HepG2 (cell line): ENCODE measurements around the gene SERPINA3. TPM values are rescaled to one million over a fixed set of nuclear protein-coding genes. Genes with fewer than 3 reads are reported as not detected.
A peak's percentile ranks its signal among the peaks of the same experiment; 100 is the strongest.

Experiments
- NFE2L1 ChIP-seq: sonication (generic); formaldehyde crosslinking; IDR thresholded peaks from 2 replicates; pipeline ENCODE4 v1.4.0; 2020; ENCODE audit warnings: missing genetic modification reagents, mild to moderate bottlenecking, borderline replicate concordance
- SP5 ChIP-seq: IDR thresholded peaks from 2 replicates; pipeline ENCODE4 v1.6.1; 2016; ENCODE audit warnings: low read depth, borderline replicate concordance
- ZBTB20 ChIP-seq: sonication (generic); formaldehyde crosslinking; IDR thresholded peaks from 2 replicates; pipeline ENCODE4 v1.8.1; 2023; ENCODE audit warnings: missing genetic modification reagents, low read depth, mild to moderate bottlenecking, borderline replicate concordance
- ZBTB7B ChIP-seq: sonication (generic); formaldehyde crosslinking; IDR thresholded peaks from 2 replicates; pipeline ENCODE4 v1.4.0; 2020; ENCODE audit warnings: missing genetic modification reagents
- ZEB1 ChIP-seq: IDR thresholded peaks from 2 replicates; pipeline ENCODE4 v1.6.1; 2012; ENCODE audit warnings: mild to moderate bottlenecking, low read depth, inconsistent platforms; ENCODE audit not compliant: insufficient replicate concordance
- ZNF83 ChIP-seq: sonication (generic); formaldehyde crosslinking; IDR thresholded peaks from 2 replicates; pipeline ENCODE4 v1.4.0; 2020; ENCODE audit warnings: missing genetic modification reagents, mild to moderate bottlenecking, borderline replicate concordance
- ZNF879 ChIP-seq: sonication (generic); formaldehyde crosslinking; IDR thresholded peaks from 2 replicates; pipeline ENCODE4 v1.8.1; 2023; ENCODE audit warnings: missing genetic modification reagents
- polyA plus RNA-seq, 8 experiments: library from polyadenylated mRNA; depleted of rRNA in 3 of 8; stranded (reverse) in 7 of 8; unstranded in 1 of 8; fragments of >200 nt; fragmentation: Illumina TruSeq in 4 of 8; extraction: Trizol in 4 of 8; gene quantifications; 2 replicates each; pipeline versions ENCODE4 v1.2.1 to v1.2.3, GENCODE V29; 2011 to 2016; ENCODE audit warnings: low read depth in 4 of 8, missing spikeins in 1 of 8, mixed read lengths in 1 of 8; ENCODE audit not compliant: insufficient read depth in 1 of 8
- total RNA-seq, 5 experiments: library from RNA; depleted of rRNA; stranded (reverse); fragments of >200 nt; fragmentation: Illumina TruSeq; extraction: Trizol; gene quantifications; 2 replicates each; pipeline ENCODE4 v1.2.3, GENCODE V29; 2016; ENCODE audit warnings: low read depth in 1 of 5
- TF ChIP-seq, protein P1 (sequence below): sonication (generic); formaldehyde crosslinking; IDR thresholded peaks from 2 replicates; pipeline ENCODE4 v1.4.0; 2020; ENCODE audit warnings: missing genetic modification reagents
- TF ChIP-seq, protein P2 (sequence below): sonication (generic); formaldehyde crosslinking; IDR thresholded peaks from 2 replicates; pipeline ENCODE4 v1.9.0; 2021; ENCODE audit warnings: missing genetic modification reagents, borderline replicate concordance
- TF ChIP-seq, protein P3 (sequence below): sonication (generic); formaldehyde crosslinking; IDR thresholded peaks from 2 replicates; pipeline ENCODE4 v1.4.0; 2020; ENCODE audit warnings: mild to moderate bottlenecking, missing genetic modification reagents
- TF ChIP-seq, protein P4 (sequence below): sonication (generic); formaldehyde crosslinking; IDR thresholded peaks from 2 replicates; pipeline ENCODE4 v1.4.0; 2020; ENCODE audit warnings: missing genetic modification reagents
- TF ChIP-seq, protein P5 (sequence below): sonication (generic); formaldehyde crosslinking; IDR thresholded peaks from 2 replicates; pipeline ENCODE4 v1.4.0; 2020; ENCODE audit warnings: mild to moderate bottlenecking, missing genetic modification reagents
- TF ChIP-seq, protein P6 (sequence below): sonication (generic); formaldehyde crosslinking; IDR thresholded peaks from 2 replicates; pipeline ENCODE4 v1.5.0; 2020; ENCODE audit warnings: mild to moderate bottlenecking, missing genetic modification reagents

SERPINA3 gene
- total and polyA plus RNA-seq, 2 of the 13 experiments (the other 11 are each of a cell fraction or from before 2014, with no cell fraction given), result 825 to 2,200 TPM

DNA sequence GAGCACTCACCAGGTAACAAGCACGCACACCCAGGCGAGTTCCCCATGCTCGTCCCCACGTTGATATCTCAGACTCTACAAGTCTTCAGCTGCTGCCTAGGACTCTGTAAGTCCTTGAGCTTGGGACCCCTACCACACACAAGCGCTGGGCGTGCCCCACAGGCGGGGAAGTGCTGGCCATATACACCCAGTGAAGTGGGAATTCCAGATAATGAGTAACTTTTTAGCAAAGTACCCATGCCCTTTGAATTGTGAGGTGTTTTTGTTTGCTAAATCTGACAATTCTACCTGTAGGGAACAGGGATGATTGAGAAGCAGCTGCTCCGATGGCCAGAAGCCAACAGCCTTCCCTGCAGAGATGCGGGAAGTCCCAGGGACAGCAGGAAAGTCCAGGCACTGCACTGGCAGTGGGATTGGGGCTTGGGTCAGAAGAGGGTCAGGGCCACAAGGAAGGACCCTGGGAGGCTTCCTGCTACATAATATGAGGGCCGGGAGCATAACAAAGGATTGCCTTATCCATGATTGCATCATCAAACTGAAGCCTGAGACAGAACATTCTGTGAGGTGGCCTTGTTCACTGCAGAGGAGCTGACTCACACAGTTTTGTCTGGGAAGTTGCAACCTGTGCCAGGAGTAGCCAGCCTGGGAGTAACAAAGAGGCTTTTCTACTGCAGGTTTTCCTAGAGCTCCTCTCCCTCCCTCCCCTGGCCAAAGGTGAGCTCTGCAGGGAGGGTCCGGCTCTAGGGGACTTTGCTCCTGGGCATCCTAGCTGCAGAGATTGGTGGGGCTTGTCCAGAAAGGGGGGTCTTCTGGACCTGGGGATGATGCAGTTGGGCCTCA, 13.2 kb upstream of the SERPINA3 start (continued):
- TF ChIP-seq, protein P1, sequence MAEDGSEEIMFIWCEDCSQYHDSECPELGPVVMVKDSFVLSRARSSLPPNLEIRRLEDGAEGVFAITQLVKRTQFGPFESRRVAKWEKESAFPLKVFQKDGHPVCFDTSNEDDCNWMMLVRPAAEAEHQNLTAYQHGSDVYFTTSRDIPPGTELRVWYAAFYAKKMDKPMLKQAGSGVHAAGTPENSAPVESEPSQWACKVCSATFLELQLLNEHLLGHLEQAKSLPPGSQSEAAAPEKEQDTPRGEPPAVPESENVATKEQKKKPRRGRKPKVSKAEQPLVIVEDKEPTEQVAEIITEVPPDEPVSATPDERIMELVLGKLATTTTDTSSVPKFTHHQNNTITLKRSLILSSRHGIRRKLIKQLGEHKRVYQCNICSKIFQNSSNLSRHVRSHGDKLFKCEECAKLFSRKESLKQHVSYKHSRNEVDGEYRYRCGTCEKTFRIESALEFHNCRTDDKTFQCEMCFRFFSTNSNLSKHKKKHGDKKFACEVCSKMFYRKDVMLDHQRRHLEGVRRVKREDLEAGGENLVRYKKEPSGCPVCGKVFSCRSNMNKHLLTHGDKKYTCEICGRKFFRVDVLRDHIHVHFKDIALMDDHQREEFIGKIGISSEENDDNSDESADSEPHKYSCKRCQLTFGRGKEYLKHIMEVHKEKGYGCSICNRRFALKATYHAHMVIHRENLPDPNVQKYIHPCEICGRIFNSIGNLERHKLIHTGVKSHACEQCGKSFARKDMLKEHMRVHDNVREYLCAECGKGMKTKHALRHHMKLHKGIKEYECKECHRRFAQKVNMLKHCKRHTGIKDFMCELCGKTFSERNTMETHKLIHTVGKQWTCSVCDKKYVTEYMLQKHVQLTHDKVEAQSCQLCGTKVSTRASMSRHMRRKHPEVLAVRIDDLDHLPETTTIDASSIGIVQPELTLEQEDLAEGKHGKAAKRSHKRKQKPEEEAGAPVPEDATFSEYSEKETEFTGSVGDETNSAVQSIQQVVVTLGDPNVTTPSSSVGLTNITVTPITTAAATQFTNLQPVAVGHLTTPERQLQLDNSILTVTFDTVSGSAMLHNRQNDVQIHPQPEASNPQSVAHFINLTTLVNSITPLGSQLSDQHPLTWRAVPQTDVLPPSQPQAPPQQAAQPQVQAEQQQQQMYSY (CRISPR knock-in tag), result peak; percentile 89
- peak; percentile 90 for TF ChIP-seq ZEB1
- no peak for TF ChIP-seq ZNF879 (CRISPR knock-in tag)
- no peak for TF ChIP-seq NFE2L1 (CRISPR knock-in tag)
- TF ChIP-seq, protein P2, sequence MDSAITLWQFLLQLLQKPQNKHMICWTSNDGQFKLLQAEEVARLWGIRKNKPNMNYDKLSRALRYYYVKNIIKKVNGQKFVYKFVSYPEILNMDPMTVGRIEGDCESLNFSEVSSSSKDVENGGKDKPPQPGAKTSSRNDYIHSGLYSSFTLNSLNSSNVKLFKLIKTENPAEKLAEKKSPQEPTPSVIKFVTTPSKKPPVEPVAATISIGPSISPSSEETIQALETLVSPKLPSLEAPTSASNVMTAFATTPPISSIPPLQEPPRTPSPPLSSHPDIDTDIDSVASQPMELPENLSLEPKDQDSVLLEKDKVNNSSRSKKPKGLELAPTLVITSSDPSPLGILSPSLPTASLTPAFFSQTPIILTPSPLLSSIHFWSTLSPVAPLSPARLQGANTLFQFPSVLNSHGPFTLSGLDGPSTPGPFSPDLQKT (CRISPR knock-in tag), result no peak; the same call in 1 of the 2 replicates
- TF ChIP-seq, protein P3, sequence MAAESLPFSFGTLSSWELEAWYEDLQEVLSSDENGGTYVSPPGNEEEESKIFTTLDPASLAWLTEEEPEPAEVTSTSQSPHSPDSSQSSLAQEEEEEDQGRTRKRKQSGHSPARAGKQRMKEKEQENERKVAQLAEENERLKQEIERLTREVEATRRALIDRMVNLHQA, result 0 out of 2 replicates have a peak, but pooled peaks have one; percentile 53
- TF ChIP-seq, protein P4, sequence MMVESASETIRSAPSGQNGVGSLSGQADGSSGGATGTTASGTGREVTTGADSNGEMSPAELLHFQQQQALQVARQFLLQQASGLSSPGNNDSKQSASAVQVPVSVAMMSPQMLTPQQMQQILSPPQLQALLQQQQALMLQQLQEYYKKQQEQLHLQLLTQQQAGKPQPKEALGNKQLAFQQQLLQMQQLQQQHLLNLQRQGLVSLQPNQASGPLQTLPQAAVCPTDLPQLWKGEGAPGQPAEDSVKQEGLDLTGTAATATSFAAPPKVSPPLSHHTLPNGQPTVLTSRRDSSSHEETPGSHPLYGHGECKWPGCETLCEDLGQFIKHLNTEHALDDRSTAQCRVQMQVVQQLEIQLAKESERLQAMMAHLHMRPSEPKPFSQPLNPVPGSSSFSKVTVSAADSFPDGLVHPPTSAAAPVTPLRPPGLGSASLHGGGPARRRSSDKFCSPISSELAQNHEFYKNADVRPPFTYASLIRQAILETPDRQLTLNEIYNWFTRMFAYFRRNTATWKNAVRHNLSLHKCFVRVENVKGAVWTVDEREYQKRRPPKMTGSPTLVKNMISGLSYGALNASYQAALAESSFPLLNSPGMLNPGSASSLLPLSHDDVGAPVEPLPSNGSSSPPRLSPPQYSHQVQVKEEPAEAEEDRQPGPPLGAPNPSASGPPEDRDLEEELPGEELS (CRISPR knock-in tag), result peak; percentile 91
- TF ChIP-seq ZBTB7B (CRISPR knock-in tag), result peak; percentile 98
- TF ChIP-seq ZNF83, result no peak
- peak; percentile 84 for TF ChIP-seq SP5 (CRISPR knock-in tag)
- peak; percentile 46; the same call in 1 of the 2 replicates for TF ChIP-seq ZBTB20
- TF ChIP-seq, protein P5, sequence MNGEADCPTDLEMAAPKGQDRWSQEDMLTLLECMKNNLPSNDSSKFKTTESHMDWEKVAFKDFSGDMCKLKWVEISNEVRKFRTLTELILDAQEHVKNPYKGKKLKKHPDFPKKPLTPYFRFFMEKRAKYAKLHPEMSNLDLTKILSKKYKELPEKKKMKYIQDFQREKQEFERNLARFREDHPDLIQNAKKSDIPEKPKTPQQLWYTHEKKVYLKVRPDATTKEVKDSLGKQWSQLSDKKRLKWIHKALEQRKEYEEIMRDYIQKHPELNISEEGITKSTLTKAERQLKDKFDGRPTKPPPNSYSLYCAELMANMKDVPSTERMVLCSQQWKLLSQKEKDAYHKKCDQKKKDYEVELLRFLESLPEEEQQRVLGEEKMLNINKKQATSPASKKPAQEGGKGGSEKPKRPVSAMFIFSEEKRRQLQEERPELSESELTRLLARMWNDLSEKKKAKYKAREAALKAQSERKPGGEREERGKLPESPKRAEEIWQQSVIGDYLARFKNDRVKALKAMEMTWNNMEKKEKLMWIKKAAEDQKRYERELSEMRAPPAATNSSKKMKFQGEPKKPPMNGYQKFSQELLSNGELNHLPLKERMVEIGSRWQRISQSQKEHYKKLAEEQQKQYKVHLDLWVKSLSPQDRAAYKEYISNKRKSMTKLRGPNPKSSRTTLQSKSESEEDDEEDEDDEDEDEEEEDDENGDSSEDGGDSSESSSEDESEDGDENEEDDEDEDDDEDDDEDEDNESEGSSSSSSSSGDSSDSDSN, result peak; percentile 69
- TF ChIP-seq, protein P6, sequence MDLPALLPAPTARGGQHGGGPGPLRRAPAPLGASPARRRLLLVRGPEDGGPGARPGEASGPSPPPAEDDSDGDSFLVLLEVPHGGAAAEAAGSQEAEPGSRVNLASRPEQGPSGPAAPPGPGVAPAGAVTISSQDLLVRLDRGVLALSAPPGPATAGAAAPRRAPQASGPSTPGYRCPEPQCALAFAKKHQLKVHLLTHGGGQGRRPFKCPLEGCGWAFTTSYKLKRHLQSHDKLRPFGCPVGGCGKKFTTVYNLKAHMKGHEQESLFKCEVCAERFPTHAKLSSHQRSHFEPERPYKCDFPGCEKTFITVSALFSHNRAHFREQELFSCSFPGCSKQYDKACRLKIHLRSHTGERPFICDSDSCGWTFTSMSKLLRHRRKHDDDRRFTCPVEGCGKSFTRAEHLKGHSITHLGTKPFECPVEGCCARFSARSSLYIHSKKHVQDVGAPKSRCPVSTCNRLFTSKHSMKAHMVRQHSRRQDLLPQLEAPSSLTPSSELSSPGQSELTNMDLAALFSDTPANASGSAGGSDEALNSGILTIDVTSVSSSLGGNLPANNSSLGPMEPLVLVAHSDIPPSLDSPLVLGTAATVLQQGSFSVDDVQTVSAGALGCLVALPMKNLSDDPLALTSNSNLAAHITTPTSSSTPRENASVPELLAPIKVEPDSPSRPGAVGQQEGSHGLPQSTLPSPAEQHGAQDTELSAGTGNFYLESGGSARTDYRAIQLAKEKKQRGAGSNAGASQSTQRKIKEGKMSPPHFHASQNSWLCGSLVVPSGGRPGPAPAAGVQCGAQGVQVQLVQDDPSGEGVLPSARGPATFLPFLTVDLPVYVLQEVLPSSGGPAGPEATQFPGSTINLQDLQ, result 0 out of 2 replicates have a peak, but pooled peaks have one; percentile 26
